ENCODE measurements around the gene CBLL1.

The CBLL1 gene

GRCh38 chr7:107743567-107744344 lies at the start of gene CBLL1:
Gene CBLL1, plus strand, starts transcription at chr7:107744142. Its CDS starts 22 bp downstream, at chr7:107744164.
- peak; percentile 95 for DNase-seq (ENCODE audit: low spot score)

GRCh38 chr7:107694386-107694785 lies 49.6 kb upstream of the CBLL1 start:
- DNase-seq (ENCODE audit: low spot score), result peak; percentile 81

- DNase-seq (ENCODE audit: low spot score), result no peak
Measured at GRCh38 chr7:107696330-107696946, 47.5 kb upstream of the CBLL1 start.

GRCh38 chr7:107697321-107698049 lies 46.5 kb upstream of the CBLL1 start:
- no peak for DNase-seq (ENCODE audit: low spot score)

- peak; percentile 54 for DNase-seq (ENCODE audit: low spot score)
Measured at GRCh38 chr7:107700570-107700969, 43.4 kb upstream of the CBLL1 start.

- peak; percentile 84 for DNase-seq (ENCODE audit: low spot score)
Measured at GRCh38 chr7:107701191-107701590, 42.8 kb upstream of the CBLL1 start.

- no peak for DNase-seq (ENCODE audit: low spot score)
Measured at GRCh38 chr7:107703219-107703618, 40.7 kb upstream of the CBLL1 start.

GRCh38 chr7:107703872-107704271 lies 40.1 kb upstream of the CBLL1 start:
- no peak for DNase-seq (ENCODE audit: low spot score)

- no peak for DNase-seq (ENCODE audit: low spot score)
Measured at GRCh38 chr7:107708956-107709355, 35.0 kb upstream of the CBLL1 start.

- no peak for DNase-seq (ENCODE audit: low spot score)
Measured at GRCh38 chr7:107711301-107711700, 32.6 kb upstream of the CBLL1 start.

- no peak for DNase-seq (ENCODE audit: low spot score)
Measured at GRCh38 chr7:107712025-107712424, 31.9 kb upstream of the CBLL1 start.

GRCh38 chr7:107712896-107713295 lies 31.0 kb upstream of the CBLL1 start:
- no peak for DNase-seq (ENCODE audit: low spot score)

- no peak for DNase-seq (ENCODE audit: low spot score)
Measured at GRCh38 chr7:107715531-107715930, 28.4 kb upstream of the CBLL1 start.

GRCh38 chr7:107718456-107719193 lies 25.3 kb upstream of the CBLL1 start:
- no peak for DNase-seq (ENCODE audit: low spot score)

GRCh38 chr7:107721286-107721685 lies 22.7 kb upstream of the CBLL1 start:
- DNase-seq (ENCODE audit: low spot score), result no peak

GRCh38 chr7:107723255-107723654 lies 20.7 kb upstream of the CBLL1 start:
- no peak for DNase-seq (ENCODE audit: low spot score)

GRCh38 chr7:107725138-107725740 lies 18.7 kb upstream of the CBLL1 start:
- peak; percentile 76 for DNase-seq (ENCODE audit: low spot score)

GRCh38 chr7:107726356-107727130 lies 17.4 kb upstream of the CBLL1 start:
- no peak for DNase-seq (ENCODE audit: low spot score)

- DNase-seq (ENCODE audit: low spot score), result no peak
Measured at GRCh38 chr7:107728276-107728675, 15.7 kb upstream of the CBLL1 start.

GRCh38 chr7:107742678-107743566 lies 1.0 kb upstream of the CBLL1 start:
- DNase-seq (ENCODE audit: low spot score), result no peak
